ENCODE data around the gene PSAT1. TPM values are rescaled to one million over a fixed set of nuclear protein-coding genes. Genes with fewer than 3 reads are reported as not detected.

Gene PSAT1
- total RNA-seq, 1 experiment from 2014 or later, result 215 TPM

DNA sequence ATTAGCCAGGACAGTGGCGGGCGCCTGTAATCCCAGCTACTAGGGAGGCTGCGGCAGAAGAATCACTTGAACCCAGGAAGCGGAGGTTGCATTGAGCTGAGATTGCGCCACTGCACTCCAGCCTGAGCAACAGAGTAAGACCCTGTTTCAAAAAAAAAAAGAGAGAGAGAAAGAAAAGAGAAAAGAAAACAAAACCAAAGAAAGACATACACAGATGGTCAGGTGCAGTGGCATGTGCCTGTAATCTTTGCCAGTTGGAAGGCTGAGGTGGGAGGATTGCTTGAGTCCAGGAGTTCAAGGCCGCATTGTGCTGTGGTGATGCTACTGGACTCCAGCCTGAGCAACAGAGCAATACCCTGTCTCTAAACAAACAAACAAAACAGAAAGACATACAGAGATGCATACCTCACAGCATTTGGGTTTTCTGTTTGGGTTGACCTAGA lies 10.0 kb upstream of the PSAT1 start:
- Histone ChIP-seq H3K79me2 (ENCODE audit: insufficient read depth, low read length) (no peaks in the 10 kb centered on the region), H2BK5ac (ENCODE audit: insufficient read length, low read length) (no peak overlapping the region), H4K20me1 (ENCODE audit: control insufficient read depth, insufficient read depth, insufficient read length) (no peaks in the 10 kb centered on the region), H2BK20ac (ENCODE audit: low read depth, low read length, poor library complexity, severe bottlenecking) (no peak overlapping the region), H3K56ac (ENCODE audit: insufficient read length, low read depth, low read length) (no peak overlapping the region), H2AK5ac (ENCODE audit: insufficient read length, low read length) (no peak overlapping the region), H2BK15ac (ENCODE audit: low read depth, low read length) (no peak overlapping the region), H4K8ac (replicated peaks; ENCODE audit: insufficient read length, low read depth, low read length) (no peak overlapping the region), H3K14ac (ENCODE audit: insufficient read depth, low read length) (no peak overlapping the region), H3K4me2 (ENCODE audit: insufficient read depth, insufficient read length, low read length) (no peak overlapping the region), H3K4ac (ENCODE audit: low read depth, low read length) (no peak overlapping the region), H2BK120ac (ENCODE audit: low read depth, low read length, poor library complexity, severe bottlenecking) (no peak overlapping the region), H3K9me3 (ENCODE audit: control insufficient read depth, low read depth, low read length) (no peaks in the 10 kb centered on the region), H3K18ac (ENCODE audit: insufficient read length, low read depth, low read length) (no peak overlapping the region), H3T11ph (ENCODE audit: low read length) (no peak overlapping the region), H3K79me1 (ENCODE audit: insufficient read depth, low read depth, low read length, poor library complexity, severe bottlenecking) (no peaks in the 10 kb centered on the region), H3K4me1 (ENCODE audit: insufficient read depth, low read length) (no peaks in the 10 kb centered on the region), H3K9ac (ENCODE audit: extremely low read depth, insufficient read length, low read length) (no peak overlapping the region), H2BK12ac (ENCODE audit: insufficient read length, low read depth, low read length) (no peak overlapping the region), H3K23me2 (ENCODE audit: insufficient read length, low read depth, low read length, poor library complexity, severe bottlenecking) (no peaks in the 10 kb centered on the region), H3K27me3 (ENCODE audit: insufficient read depth, low read length) (no peaks in the 10 kb centered on the region), H3K23ac (ENCODE audit: insufficient read length, low read depth, low read length) (no peak overlapping the region), H3K27ac (ENCODE audit: insufficient read length, low read depth, low read length) (no peak overlapping the region), H4K5ac (ENCODE audit: insufficient read length, low read depth, low read length) (no peak overlapping the region), H2AFZ (ENCODE audit: low read length) (no peak overlapping the region), H4K91ac (ENCODE audit: insufficient read length, low read depth, low read length) (no peak overlapping the region)
- no peak for DNase-seq
- no CpG with 5 or more reads among the region's 6 CpGs for whole genome bisulfite sequencing (ENCODE audit: extremely low coverage, insufficient read length, low lambda C conversion rate)
- peaks cover 3% of the 10 kb centered on the region in 2 experiments; a peak in 2 of 5 replicates for H3K9me3 Mint-ChIP-seq
- H3K27me3 Mint-ChIP-seq (ENCODE audit: low read depth), result no peaks in the 10 kb centered on the region; the same call in 1 of the 2 replicates
- H3K36me3 Mint-ChIP-seq (ENCODE audit: insufficient read depth in 1 of 3, low read depth in 3 of 3), result peaks cover 3 to 7% (median 3%) of the 10 kb centered on the region in 3 experiments; a peak in 5 of 7 replicates
- no peak for TF ChIP-seq CTCF (conservative IDR thresholded peaks at IDR 0.05)
- H3K4me1 Mint-ChIP-seq, result peaks cover 6% of the 10 kb centered on the region in 2 experiments
- no peak overlapping the region for H3K27ac Mint-ChIP-seq
- no peak overlapping the region for H3K4me3 Mint-ChIP-seq
